Measurements from ENCODE around the gene MYL11. TPM values are rescaled to one million over a fixed set of nuclear protein-coding genes. Genes with fewer than 3 reads are reported as not detected.
A peak's percentile ranks its signal among the peaks of the same experiment; 100 is the strongest.

Gene MYL11
- polyA plus RNA-seq, 1 donor from 2014 or later, result 1.7 TPM

DNA sequence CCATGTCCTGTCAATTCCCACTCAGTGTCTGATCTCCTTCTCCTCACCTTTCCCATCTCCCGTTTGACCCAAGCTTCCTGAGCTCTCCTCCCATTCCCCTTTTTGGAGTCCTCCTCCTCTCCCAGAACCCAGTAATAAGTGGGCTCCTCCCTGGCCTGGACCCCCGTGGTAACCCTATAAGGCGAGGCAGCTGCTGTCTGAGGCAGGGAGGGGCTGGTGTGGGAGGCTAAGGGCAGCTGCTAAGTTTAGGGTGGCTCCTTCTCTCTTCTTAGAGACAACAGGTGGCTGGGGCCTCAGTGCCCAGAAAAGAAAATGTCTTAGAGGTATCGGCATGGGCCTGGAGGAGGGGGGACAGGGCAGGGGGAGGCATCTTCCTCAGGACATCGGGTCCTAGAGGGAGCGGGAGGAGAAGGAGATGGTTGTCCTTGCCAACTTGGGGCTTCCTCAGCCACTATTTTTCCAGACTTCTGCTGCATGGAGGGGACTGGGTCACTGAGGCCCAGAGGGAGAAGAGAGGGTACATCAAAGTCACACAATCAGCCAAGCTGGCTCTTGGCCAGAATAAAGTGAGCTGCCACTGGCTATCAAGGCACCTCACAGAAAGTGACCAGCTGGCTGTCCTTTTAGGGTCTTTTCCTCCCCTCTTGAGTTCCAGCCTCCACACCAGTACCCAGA lies 2.4 kb upstream of the MYL11 start:
- Mint-ChIP-seq H3K4me1 (peaks cover 12 to 33% (median 30%) of the 10 kb centered on the region in 3 donors), H3K36me3 (no peaks in the 10 kb centered on the region), H3K27ac (peak overlapping the region; percentile 28 to 86 (median 78)), H3K27me3 (no peaks in the 10 kb centered on the region), H3K9me3 (no peaks in the 10 kb centered on the region), H3K4me3 (peak overlapping the region in 3 of 4 donors; percentile 42 to 91 (median 71))

DNA sequence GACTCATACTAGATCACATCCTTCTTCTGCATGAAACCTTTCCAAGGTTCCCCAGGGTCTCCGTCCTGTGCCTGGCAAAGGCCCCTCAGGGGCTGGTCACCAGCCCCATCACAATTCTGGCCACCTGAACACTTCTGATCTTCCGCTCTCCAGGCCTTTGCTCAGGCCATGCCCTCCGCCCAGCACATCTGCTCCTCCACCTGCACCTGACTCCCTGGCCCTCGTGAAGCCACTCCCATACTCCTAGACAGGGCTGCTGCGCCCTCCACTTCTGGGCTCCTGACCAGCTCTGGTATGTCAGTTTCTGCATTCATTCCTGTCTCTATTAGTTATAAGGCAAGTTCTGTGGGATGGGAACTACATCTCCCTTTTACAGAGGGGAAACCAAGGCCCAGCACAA lies 1.9 kb upstream of the MYL11 start:
- peak overlapping the region in 3 of 4 donors; percentile 6 to 60 (median 52) for H3K4me3 Mint-ChIP-seq
- H3K36me3 Mint-ChIP-seq, result no peaks in the 10 kb centered on the region
- H3K4me1 Mint-ChIP-seq, result peaks cover 11 to 30% (median 27%) of the 10 kb centered on the region in 3 donors
- H3K27me3 Mint-ChIP-seq, result no peaks in the 10 kb centered on the region
- peak overlapping the region in 1 of 3 donors; percentile 28 for H3K27ac Mint-ChIP-seq
- H3K9me3 Mint-ChIP-seq, result no peaks in the 10 kb centered on the region

DNA sequence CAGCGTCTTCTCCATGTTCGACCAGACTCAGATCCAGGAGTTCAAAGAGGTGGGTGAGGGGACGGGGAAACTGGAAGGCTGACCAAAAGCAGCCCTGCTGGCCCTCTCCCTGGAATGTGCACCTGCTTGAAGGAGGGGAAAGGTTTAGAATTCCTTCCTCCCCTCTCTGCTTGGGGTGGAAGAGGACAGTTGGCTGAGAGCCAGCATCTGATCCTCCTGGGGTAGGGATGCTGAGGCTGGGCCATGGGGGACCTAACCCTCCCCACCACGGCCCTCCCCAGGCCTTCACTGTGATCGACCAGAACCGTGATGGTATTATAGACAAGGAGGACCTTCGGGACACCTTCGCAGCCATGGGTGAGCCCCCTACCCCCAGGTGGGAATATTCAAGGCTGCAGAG lies 1.3 kb downstream of the MYL11 start:
- Mint-ChIP-seq H3K27ac (peak overlapping the region in 2 of 3 donors; percentile 7 to 23), H3K4me1 (peaks cover 17 to 29% (median 28%) of the 10 kb centered on the region in 3 donors), H3K27me3 (no peaks in the 10 kb centered on the region), H3K9me3 (no peaks in the 10 kb centered on the region), H3K4me3 (no peak overlapping the region), H3K36me3 (peaks cover 3% of the 10 kb centered on the region)

DNA sequence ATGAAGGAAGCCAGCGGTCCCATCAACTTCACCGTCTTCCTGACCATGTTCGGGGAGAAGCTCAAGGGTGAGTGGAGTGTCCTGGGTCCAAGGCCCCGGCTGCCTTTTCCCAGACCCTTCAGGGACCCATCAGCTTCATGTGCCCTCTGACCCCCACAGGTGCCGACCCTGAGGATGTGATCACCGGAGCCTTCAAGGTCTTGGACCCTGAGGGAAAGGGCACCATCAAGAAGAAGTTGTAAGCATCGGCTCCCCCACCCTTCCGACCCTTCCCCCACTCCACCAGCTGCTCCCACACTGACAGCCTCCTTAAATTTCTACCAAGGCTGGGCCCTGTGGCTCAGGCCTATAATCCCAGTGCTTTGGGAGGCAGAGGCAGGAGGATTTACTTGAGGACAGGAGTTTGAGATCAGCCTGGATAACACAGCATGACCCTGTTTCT lies 1.9 kb downstream of the MYL11 start:
- peaks cover 3% of the 10 kb centered on the region for H3K36me3 Mint-ChIP-seq
- no peaks in the 10 kb centered on the region for H3K9me3 Mint-ChIP-seq
- no peaks in the 10 kb centered on the region for H3K27me3 Mint-ChIP-seq
- peak overlapping the region in 1 of 4 donors; percentile 96 for H3K4me3 Mint-ChIP-seq
- H3K27ac Mint-ChIP-seq, result peak overlapping the region in 1 of 3 donors; percentile 99
- H3K4me1 Mint-ChIP-seq, result peaks cover 16 to 27% (median 26%) of the 10 kb centered on the region in 3 donors

DNA sequence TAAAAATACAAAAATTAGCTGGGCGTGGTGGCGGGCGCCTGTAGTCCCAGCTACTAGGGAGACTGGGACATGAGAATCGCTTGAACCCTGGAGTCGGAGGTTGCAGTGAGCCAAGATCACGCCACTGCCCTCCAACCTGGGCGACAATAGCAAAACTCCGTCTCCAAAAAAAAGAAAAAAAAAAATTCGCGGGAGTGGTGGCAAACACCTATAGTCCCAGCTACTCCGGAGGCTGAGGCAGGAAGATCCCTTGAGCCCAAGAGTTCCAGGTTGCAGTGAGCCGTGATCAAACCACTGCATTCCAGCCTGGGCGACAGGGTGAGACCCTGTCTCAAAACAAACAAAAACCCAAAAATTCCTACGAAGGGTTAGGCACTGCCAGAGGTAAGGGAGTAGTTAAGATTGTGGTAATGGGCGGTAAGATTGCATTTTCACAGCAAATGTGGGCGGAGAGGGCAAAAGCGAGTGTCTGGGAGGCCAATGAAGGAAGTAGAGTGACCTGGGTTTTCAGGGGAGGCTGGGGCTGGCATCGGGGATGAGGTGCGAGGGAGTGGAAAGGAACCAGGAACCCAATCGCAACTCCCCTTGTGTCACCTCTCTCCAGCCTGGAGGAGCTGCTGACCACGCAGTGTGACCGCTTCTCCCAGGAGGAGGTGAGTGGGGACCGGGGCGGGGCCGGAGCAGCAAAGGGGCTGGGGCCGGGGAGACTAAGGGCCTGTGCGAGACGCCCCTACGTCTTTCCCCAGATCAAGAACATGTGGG lies 2.6 kb downstream of the MYL11 start:
- Mint-ChIP-seq H3K27ac (peak overlapping the region; percentile 99 to 100 (median 100)), H3K9me3 (no peaks in the 10 kb centered on the region), H3K4me3 (peak overlapping the region; percentile 96 to 99 (median 97)), H3K27me3 (no peaks in the 10 kb centered on the region), H3K36me3 (peaks cover 3% of the 10 kb centered on the region), H3K4me1 (peaks cover 17 to 26% (median 23%) of the 10 kb centered on the region in 3 donors)

DNA sequence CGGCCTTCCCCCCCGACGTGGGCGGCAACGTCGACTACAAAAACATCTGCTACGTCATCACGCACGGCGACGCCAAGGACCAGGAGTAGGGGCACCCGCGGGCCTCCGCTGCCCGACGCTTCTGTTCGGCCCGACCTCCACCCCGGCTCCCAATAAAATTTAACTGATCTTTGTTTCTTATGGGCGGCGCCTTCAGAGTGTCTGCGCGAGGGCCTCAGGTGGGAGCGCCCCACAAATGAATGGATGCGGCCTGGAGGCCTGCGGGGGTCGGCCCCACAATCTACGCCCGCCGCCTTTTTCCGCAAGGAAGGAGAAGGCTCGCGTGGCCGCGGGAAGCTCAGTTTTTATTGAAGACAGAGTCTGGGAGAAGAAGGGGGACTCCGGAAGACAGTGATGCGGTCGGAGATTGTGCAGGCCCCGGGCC lies 3.2 kb downstream of the MYL11 start:
- H3K4me3 Mint-ChIP-seq, result peak overlapping the region; percentile 96 to 99 (median 97)
- peaks cover 23 to 30% (median 26%) of the 10 kb centered on the region in 3 donors for H3K4me1 Mint-ChIP-seq
- peaks cover 3% of the 10 kb centered on the region for H3K36me3 Mint-ChIP-seq
- H3K9me3 Mint-ChIP-seq, result no peaks in the 10 kb centered on the region
- no peaks in the 10 kb centered on the region for H3K27me3 Mint-ChIP-seq
- H3K27ac Mint-ChIP-seq, result peak overlapping the region; percentile 99 to 100 (median 100)

DNA sequence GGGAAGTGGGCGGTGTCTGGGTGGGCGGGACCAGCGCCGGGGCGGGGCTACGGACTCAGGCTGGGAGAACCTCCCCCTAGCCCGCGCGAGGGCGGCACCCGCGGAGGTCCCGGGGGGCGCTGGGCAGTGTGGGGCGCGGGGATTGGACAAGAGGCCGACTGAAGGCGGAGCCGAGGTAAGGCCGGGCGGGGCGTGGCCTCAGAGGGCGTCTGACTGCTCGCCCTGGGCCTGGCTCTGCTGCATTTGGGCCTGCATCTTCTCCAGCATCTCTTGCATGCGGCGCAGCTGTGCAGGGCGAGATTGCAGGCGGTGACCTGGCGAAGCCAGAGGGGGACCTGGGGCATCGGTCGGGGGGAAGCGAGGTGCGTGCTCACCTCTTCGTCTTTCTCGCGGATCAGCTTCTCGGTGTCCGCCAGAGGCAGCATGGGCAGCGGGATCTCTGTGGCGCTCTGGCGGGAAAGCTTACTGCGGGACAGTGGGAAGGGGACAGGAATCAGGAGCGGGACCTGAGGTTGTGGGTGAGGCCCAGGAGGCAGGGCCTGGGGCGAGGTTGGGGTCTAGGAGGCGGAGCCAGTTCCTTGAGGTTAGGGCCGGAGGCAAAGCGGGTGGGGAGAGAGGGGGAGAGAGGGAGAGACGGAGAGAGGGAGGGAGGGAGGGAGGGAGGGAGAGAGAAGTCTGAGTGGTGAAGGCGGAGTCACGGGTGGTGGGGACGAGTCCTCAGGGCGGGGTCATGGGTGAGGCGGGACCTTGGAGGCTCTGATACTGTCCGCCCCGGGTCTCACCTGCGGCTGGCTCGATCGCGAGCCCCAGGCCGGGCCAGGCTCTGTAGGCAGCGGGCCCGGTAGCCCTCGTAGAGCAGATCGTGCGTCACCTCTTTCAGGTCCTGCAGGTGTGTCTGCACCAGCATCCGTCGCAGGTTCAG lies 3.9 kb downstream of the MYL11 start:
- H3K4me3 Mint-ChIP-seq, result peak overlapping the region; percentile 96 to 99 (median 97)
- no peaks in the 10 kb centered on the region for H3K27me3 Mint-ChIP-seq
- H3K9me3 Mint-ChIP-seq, result no peaks in the 10 kb centered on the region
- peaks cover 23 to 30% (median 26%) of the 10 kb centered on the region in 3 donors for H3K4me1 Mint-ChIP-seq
- peak overlapping the region; percentile 99 to 100 (median 100) for H3K27ac Mint-ChIP-seq
- H3K36me3 Mint-ChIP-seq, result peaks cover 3% of the 10 kb centered on the region

DNA sequence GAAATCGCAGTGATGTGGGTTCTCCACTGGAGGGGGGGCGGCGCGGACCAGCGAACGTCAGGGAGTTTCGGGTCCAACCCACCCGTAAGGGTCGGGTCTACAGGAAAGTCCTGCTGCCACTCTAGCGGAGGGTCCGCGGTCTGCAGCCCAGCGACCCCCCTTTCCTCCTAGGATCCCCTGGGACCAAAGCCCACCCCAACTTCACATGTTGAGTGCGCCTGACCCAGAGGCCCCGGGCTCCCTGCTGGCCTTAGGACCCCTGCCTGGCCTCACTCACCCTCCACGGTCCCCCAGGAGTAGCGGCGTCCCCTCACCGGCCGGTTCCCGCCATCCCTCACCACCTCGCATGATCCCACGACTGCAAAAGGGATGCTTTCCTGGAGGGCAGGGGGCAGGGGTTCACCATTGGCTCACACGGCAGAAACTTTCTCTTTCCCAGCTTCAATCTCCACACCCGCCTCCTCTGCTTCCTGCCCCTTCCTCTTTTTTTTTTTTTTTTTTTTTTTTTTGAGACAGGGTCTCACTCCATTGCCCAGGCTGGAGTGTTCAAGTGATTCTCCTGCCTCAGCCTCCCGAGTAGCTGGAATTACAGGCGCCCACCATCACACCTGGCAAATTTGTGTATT lies 4.7 kb downstream of the MYL11 start:
- H3K36me3 Mint-ChIP-seq, result peaks cover 3% of the 10 kb centered on the region
- no peaks in the 10 kb centered on the region for H3K9me3 Mint-ChIP-seq
- H3K4me3 Mint-ChIP-seq, result peak overlapping the region; percentile 96 to 99 (median 97)
- H3K4me1 Mint-ChIP-seq, result peaks cover 23 to 33% (median 26%) of the 10 kb centered on the region in 3 donors
- H3K27ac Mint-ChIP-seq, result peak overlapping the region; percentile 99 to 100 (median 100)
- no peaks in the 10 kb centered on the region for H3K27me3 Mint-ChIP-seq

DNA sequence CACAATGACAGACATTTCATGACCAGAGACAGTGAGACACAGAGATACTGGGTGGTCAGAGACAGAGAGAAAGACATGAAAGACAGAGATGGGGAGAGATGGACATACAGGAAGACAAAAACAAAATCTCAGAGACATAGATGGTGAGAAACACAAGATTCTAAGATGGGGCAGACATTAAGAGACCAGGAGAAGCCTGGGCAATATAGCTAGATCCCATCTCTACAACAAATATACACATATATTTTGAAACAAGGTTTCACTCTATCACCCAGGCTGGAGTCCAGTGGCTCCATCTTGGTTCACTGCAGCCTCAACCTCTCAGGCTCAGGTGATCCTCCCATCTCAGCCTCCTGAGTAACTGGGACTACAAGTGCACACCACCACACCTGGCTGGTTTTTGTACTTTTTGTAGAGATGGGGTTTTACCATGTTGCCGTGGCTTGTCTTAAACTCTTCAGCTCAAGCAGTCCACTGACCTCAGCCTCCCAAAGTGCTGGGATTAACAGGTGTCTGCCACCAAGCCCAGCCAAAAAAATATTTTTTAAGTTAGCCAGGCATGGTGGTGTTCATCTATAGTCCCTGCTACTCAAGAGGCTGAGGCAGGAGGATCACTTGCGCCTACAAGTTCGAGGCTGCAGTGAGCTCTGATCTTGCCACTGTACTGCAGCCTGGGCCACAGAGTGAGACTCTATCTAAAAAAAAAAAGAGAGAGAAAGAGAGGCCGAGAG lies 5.6 kb downstream of the MYL11 start:
- H3K27me3 Mint-ChIP-seq, result no peaks in the 10 kb centered on the region
- H3K4me3 Mint-ChIP-seq, result peak overlapping the region; percentile 48 to 99 (median 90)

DNA sequence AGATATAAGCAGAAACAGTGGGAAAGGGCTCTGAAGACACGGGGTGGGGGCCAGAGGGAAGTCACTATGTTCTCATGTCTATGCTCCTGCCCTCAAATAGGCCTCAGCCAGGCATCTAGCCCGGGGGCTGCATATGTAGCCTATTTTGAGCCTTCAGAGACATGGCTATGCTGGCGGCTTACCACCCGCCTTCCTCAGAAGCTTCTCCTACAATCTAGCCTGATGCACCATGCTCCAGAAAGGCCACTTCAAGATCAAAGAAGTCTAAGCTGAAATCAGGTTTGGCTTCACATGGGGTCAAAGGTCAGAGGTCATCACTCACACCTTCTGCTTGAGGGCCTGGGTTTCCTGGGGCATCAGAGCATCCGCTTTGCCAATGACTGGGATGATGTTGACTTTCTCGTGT lies 6.2 kb downstream of the MYL11 start:
- H3K4me3 Mint-ChIP-seq, result peak overlapping the region; percentile 12 to 96 (median 74)
- H3K9me3 Mint-ChIP-seq, result no peaks in the 10 kb centered on the region
- peaks cover 23 to 33% (median 26%) of the 10 kb centered on the region in 3 donors for H3K4me1 Mint-ChIP-seq
- peak overlapping the region; percentile 31 to 95 (median 90) for H3K27ac Mint-ChIP-seq
- H3K36me3 Mint-ChIP-seq, result peaks cover 3% of the 10 kb centered on the region
- no peaks in the 10 kb centered on the region for H3K27me3 Mint-ChIP-seq

More for the DNA sequence above, 5.6 kb downstream of the MYL11 start:
- Mint-ChIP-seq H3K27ac (peak overlapping the region; percentile 74 to 100 (median 90)), H3K36me3 (peaks cover 3% of the 10 kb centered on the region), H3K4me1 (peaks cover 23 to 33% (median 26%) of the 10 kb centered on the region in 3 donors), H3K9me3 (no peaks in the 10 kb centered on the region)

DNA sequence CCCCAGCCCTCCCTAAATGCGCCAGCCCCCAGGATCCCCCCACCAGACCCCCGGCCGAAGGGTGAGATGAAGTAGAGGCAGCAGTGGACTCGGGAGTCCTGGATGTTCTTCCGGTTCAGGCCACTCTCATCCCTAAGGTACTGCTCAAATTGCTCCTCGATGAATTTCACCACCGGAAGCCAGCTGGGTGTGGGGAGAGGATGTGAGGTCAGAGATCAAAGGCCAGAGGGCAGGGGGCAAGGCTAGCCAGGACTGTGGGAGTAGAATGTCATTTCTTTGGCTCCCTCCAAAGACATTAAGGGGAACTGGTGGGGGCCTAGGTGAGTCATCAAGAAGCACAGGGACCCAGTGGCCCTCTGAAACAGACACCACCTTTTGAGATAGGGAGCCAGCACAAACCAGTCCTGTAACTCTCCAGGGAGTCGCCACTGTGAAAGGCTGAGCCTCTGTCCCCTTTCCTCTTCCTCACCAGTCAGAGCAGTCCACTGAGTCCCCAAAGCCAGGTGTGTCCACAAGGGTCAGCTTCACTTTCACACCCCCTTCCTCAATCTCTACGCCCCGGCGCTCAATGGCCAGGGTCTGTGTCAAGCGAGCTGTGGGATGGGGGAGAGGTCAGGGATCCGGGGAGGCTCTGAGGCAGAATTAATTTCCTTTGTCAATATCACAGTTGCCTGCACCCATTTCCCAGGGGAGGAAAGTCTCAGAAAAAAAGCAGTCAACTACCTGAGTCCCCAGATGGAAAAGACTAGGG lies 6.9 kb downstream of the MYL11 start:
- H3K4me3 Mint-ChIP-seq, result peak overlapping the region; percentile 87 to 96 (median 95)
- no peaks in the 10 kb centered on the region for H3K27me3 Mint-ChIP-seq
- peaks cover 23 to 33% (median 26%) of the 10 kb centered on the region in 3 donors for H3K4me1 Mint-ChIP-seq
- no peaks in the 10 kb centered on the region for H3K9me3 Mint-ChIP-seq
- peak overlapping the region; percentile 90 to 97 (median 95) for H3K27ac Mint-ChIP-seq
- peaks cover 3% of the 10 kb centered on the region for H3K36me3 Mint-ChIP-seq

DNA sequence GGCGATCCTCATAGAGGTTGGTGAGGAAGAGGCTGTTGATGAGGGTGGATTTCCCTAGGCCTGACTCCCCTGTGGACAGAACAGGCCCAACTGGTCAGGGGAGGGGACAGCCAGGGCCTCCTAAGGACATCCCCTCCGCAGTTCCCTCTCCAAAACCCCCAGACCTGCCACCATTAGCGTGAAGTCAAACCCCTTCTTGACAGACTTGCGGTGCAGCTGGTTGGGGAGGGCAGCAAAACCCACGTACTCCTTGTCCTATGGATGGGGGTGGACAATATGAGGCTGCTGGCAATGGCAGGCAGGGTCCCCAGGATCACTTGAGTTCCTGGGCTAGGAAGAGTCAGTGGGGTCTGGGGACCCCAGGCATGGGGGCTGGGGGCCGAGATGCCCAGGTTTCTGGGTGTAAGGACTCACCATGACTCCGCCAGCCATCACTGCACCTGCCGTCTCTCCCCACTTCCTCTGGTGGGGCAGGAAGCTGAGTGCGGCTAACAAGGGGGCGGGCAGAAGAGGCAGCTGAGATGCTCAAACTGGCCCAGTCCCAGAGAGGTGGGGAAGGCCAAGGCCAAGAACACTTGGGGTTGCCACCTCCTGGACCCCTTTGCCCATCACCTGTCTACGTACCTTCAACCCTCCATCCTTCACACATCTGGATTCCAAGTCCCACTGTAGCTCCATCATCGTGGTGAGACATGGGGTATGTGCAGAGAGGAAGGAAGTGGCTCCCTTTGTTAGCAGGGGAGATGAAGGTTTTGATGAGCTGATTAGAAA lies 7.7 kb downstream of the MYL11 start, which contains the start of gene SEPTIN1:
SEPTIN1 (minus strand) TSS at position 451 of the 771 bp plus-strand sequence; CDS start at position 432, 19 bp downstream.
- Mint-ChIP-seq H3K4me1 (peaks cover 23 to 31% (median 24%) of the 10 kb centered on the region in 3 donors), H3K4me3 (peak within 1 kb of the TSS; percentile 87 to 96 (median 95))

More for the DNA sequence above, 7.7 kb downstream of the MYL11 start, which contains the start of gene SEPTIN1:
- Mint-ChIP-seq H3K36me3 (peaks cover 3% of the 10 kb centered on the region), H3K27me3 (no peaks in the 10 kb centered on the region), H3K9me3 (no peaks in the 10 kb centered on the region), H3K27ac (peak within 1 kb of the TSS; percentile 90 to 97 (median 95))
